SK-N-SH treated with all-trans-retinoic acid at 6 μM for 48 hours (cell line): ENCODE data around the gene BLVRB.

Source experiments
- OSR1 ChIP-seq: fragments of 250-450 bp; sonication (Bioruptor Pico); IDR thresholded peaks from 2 replicates; pipeline ENCODE4 v1.8.0; 2022; ENCODE audit warnings: moderate library complexity, mild to moderate bottlenecking, inconsistent platforms
- ZFP30 ChIP-seq: fragments of 450-650 bp; formaldehyde crosslinking; IDR thresholded peaks from 2 replicates; pipeline ENCODE4 v1.5.0; 2022; ENCODE audit warnings: mild to moderate bottlenecking, moderate library complexity
- TF ChIP-seq, protein P1 (sequence below): fragments of 250-450 bp; sonication (Bioruptor Pico); IDR thresholded peaks from 2 replicates; pipeline ENCODE4 v1.5.1; 2020; ENCODE audit warnings: low read depth, mild to moderate bottlenecking, moderate library complexity

DNA sequence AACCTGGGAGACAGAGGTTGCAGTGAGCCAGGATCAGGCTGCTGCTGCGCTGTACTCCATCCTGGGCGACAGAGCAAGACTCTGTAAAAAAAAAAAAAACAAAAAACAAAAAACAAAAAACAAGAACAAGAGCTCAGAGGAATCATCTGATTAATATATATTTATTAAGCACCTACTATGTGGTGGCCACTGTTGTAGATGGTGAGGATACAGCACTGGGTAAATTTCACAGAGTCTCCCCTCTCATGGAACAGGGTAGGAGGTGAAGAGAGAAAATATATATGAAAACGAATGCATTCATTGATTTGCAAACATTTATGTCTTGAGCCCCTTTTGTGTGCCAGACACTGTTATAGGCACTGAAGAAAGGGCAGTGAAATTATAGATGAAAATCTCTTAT lies 33.8 kb downstream of the BLVRB start:
- TF ChIP-seq, protein P1, sequence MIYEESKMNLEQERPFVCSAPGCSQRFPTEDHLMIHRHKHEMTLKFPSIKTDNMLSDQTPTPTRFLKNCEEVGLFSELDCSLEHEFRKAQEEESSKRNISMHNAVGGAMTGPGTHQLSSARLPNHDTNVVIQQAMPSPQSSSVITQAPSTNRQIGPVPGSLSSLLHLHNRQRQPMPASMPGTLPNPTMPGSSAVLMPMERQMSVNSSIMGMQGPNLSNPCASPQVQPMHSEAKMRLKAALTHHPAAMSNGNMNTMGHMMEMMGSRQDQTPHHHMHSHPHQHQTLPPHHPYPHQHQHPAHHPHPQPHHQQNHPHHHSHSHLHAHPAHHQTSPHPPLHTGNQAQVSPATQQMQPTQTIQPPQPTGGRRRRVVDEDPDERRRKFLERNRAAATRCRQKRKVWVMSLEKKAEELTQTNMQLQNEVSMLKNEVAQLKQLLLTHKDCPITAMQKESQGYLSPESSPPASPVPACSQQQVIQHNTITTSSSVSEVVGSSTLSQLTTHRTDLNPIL (CRISPR knock-in tag), result no peak
- TF ChIP-seq OSR1 (no peak), ZFP30 (no peak)
